LNCAP (cell line): ENCODE results near the gene POLR1D.

Experiments
- CTCF ChIP-seq: fragments of 450-650 bp; IDR thresholded peaks from 2 replicates; pipeline ENCODE4 v1.5.1; 2017; ENCODE audit warnings: mild to moderate bottlenecking

The POLR1D gene

GRCh38 chr13:27634791-27635190 lies 13.1 kb downstream of the POLR1D start:
- no peak for TF ChIP-seq CTCF

- no peak for TF ChIP-seq CTCF
Measured at GRCh38 chr13:27635266-27635665, 13.6 kb downstream of the POLR1D start.

DNA sequence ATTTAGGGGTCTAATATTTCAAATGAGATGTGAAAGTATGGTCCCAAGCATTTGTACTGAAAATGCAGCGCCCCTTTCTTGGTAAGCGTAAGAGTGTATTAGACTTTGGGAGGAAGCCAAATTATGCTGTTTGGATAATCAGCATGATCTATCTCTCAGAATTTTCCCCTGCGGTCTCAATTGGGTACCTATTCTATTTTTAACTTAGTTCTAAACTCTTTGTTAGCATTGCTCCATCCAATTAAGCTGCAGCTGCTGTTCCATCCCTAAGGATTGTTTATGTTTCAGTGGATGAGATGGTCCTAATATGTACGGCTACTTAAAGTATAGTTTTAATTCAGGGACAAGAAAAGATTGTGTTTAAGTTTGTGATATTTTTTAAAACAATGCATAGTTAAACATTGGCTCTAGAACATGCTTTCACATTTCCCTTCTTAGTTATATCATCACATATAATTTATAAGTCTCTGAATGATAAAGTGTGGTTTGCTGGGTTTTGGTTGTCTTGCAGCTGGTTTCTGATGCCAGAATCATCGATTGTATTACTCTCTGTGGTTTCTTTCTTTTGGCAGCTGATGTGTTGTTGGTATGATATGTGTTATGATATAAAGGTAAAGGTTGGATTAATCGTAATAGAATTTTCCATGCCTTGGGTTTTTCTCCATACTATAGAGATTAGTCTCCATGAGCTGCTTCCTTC lies 15.0 kb downstream of the POLR1D start:
- no peak for TF ChIP-seq CTCF

GRCh38 chr13:27637289-27637626 lies 15.6 kb downstream of the POLR1D start:
- no peak for TF ChIP-seq CTCF

DNA sequence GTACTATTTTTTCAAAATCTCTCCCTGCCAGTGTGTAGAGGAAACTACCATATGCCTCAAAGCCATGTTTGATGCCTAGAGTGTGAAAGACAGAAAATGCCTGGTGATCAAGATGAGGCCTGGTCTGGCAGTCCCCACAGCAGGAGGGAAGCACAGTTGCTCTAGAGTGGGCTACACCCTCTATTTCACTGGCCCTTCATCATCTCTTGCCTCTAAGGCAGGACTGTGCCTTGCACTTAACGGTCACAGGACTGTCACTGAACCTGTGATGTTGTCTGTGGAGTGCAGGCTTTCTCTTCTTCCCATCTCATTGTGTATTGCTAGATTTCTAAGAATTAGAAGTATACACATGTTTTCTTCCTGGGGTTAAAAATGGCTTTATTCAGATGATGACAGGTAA lies 16.3 kb downstream of the POLR1D start:
- TF ChIP-seq CTCF, result no peak

GRCh38 chr13:27638521-27638920 lies 16.8 kb downstream of the POLR1D start:
- no peak for TF ChIP-seq CTCF

DNA sequence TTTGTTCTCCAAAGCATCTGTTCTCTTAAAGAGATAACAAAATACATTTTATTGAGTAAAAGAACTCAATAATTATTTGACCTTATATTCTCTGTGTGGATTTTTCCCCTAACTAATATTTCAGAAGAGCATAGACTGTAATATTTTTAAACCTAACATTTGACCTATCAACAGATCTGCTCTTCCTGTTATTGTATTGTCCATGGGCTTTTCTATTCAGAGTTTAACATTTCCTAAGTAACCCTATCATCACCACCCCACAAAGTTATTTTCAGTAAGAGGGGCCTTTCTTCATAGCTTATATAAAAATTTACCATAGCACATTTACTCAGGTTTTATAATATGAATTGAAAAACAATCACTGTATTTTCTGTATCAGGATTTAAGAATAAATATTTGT lies 17.5 kb downstream of the POLR1D start:
- TF ChIP-seq CTCF, result no peak
